Measurements from ENCODE around the gene TFAP2C.

DNA sequence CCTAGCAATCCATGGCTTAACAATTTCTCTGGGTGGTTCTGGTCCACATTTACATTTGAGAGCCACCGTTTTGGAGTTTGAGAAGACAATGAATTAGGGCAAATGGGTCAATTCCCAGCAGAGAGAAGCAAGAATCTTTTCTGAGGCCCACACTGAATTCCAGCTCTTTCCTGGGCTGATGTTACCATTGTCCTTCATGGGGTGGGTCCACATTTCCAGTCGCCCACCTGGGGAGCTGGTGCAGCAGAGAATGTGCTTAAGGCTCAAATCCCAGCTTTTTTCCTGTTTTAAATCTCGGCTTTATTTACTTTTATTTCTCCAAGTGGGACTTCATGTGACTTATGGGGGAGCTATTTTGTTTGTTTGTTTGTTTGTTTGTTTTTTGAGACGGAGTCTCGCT lies 44.2 kb upstream of the TFAP2C start:
- TF ChIP-seq, protein P1, sequence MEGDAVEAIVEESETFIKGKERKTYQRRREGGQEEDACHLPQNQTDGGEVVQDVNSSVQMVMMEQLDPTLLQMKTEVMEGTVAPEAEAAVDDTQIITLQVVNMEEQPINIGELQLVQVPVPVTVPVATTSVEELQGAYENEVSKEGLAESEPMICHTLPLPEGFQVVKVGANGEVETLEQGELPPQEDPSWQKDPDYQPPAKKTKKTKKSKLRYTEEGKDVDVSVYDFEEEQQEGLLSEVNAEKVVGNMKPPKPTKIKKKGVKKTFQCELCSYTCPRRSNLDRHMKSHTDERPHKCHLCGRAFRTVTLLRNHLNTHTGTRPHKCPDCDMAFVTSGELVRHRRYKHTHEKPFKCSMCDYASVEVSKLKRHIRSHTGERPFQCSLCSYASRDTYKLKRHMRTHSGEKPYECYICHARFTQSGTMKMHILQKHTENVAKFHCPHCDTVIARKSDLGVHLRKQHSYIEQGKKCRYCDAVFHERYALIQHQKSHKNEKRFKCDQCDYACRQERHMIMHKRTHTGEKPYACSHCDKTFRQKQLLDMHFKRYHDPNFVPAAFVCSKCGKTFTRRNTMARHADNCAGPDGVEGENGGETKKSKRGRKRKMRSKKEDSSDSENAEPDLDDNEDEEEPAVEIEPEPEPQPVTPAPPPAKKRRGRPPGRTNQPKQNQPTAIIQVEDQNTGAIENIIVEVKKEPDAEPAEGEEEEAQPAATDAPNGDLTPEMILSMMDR (IDR thresholded peaks at IDR 0.05) = no peak
- TF ChIP-seq POLR2AphosphoS5 (IDR thresholded peaks at IDR 0.05) (no peak), POLR2A (IDR thresholded peaks at IDR 0.05) (no peak)

All from transverse colon (tissue), 4 donors.